Measurements from ENCODE around the gene TTC21B.

Gene TTC21B

DNA sequence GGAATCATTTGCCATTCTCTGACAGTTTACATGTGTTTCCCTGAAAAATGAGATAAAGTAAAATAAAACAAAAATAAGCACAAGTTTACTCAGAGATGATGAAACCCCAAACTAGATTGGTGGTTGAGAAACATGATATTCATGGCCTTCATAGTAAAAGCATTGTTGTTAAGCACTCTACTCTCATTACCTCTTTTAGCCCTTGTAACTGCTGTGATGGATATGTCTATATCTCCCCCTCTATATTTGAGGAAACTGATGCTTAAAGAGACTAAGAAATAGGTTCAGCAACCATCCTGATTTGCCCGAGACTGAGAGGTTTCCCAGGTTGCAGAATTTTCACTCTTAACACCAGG is 125.7 kb downstream of the TTC21B start:
- DNase-seq = no peak

- no peak for DNase-seq
These were observed 126.3 kb downstream of the TTC21B start for GRCh38 chr2:165827016-165827920.

DNA sequence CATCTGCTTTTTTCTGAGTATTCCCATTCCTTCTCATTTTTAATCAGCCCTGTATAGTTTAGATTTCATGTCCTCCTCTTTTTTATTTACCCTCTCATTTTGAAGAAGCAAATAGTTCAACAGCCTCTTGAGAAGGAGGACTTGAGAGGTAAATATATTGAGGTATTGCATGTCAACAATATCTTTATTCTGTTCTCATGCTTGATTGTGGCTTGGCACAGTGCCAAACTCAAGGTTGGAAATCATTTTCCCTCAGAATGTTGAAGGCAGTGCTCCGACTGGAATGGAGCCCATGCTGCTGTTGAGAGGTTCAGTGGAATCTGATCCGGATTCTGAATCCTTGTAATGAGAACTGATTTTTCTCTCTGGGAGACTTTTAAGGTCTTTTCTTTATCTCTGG is 128.5 kb downstream of the TTC21B start:
- no peak for DNase-seq
